ENCODE data around the gene CST7.

GRCh38 chr20:24943196-24943595, 5.9 kb upstream of the CST7 start:
- TF ChIP-seq, protein P1, sequence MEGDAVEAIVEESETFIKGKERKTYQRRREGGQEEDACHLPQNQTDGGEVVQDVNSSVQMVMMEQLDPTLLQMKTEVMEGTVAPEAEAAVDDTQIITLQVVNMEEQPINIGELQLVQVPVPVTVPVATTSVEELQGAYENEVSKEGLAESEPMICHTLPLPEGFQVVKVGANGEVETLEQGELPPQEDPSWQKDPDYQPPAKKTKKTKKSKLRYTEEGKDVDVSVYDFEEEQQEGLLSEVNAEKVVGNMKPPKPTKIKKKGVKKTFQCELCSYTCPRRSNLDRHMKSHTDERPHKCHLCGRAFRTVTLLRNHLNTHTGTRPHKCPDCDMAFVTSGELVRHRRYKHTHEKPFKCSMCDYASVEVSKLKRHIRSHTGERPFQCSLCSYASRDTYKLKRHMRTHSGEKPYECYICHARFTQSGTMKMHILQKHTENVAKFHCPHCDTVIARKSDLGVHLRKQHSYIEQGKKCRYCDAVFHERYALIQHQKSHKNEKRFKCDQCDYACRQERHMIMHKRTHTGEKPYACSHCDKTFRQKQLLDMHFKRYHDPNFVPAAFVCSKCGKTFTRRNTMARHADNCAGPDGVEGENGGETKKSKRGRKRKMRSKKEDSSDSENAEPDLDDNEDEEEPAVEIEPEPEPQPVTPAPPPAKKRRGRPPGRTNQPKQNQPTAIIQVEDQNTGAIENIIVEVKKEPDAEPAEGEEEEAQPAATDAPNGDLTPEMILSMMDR (IDR thresholded peaks at IDR 0.05; ENCODE audit: low read length): no peak
- TF ChIP-seq EZH2 (optimal IDR thresholded peaks at IDR 0.05; ENCODE audit: low read depth, low read length) (no peak), EZH2phosphoT487 (IDR thresholded peaks at IDR 0.05; ENCODE audit: low read length) (no peak)
